NCI-H524 (cell line): ENCODE data around the gene SLC35E2B.
"Not testable (repeated sequence)": the region's sequence is repeated elsewhere in the genome, so short reads cannot be mapped to it uniquely, and the experiment has no call there.

Experiments
- DNase-seq, 2 experiments: peaks; one replicate each; lab custom pipeline; 2025; lab: John Stamatoyannopoulos, UW

The SLC35E2B gene

GRCh38 chr1:1639368-1639767 is 53.2 kb downstream of the SLC35E2B start:
- DNase-seq = not testable (repeated sequence)

DNA sequence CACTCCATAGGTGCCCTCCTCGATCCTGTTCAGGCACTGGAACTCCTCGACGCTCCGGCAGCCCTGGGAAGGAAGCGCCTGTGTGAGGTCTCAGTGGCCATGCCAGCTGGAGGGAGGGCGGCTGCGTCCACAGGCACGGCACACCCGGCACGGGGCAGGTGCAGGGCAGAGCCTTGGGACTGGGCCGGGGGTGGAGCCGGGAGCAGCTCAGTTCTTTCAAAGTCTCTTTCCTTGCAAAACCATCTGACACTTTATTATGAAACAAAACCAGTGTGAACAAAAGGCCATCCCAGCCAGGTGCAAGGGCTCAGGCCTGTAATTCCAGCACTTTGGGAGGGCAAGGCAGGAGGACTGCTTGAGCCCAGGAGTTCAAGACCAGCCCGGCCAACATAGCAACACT is 54.1 kb downstream of the SLC35E2B start:
- not testable (repeated sequence) for DNase-seq

- not testable (repeated sequence) for DNase-seq
Observed at GRCh38 chr1:1637479-1637875, 55.1 kb downstream of the SLC35E2B start.

DNA sequence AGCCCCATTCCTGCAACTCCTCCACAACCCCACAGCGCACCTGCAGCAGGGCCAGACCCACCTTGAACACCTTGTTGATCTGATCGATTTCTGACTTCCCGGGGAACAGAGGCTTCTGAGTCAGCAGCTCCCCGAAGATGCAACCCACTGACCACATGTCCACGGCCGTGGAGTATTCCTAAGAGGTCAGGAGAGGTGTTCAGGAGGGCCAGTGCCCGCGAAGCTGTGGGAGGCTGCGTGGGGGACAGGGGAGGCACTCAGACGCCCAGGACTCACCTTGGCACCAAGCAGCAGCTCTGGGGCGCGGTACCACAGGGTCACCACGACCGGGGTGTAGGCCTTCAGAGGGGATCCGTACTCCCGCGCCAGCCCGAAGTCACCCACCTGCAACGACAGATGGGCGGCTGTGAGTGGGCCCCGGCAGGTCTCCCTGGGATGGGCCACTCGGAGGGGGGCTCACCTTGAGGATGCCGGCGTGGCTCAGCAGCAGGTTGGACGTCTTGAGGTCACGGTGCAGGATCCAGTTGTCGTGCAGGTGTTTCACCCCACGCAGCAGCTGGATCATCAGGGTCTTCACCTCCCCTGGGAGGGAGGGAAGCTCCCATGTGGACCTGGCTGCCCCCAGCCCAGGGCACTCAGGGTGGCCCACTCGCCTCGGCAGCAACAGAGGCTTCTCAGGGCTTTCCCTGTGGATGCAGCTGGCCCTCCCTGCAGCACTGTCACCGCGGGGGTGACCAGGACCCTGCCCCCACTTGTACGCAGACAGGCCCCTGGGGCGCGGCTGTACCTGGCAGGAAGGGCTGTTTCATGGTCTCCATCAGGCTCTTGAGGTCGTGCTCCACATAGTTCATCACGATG is 55.7 kb downstream of the SLC35E2B start:
- not testable (repeated sequence) for DNase-seq

GRCh38 chr1:1634613-1635012 is 58.0 kb downstream of the SLC35E2B start:
- not testable (repeated sequence) for DNase-seq

GRCh38 chr1:1633409-1633808 is 59.2 kb downstream of the SLC35E2B start:
- DNase-seq = not testable (repeated sequence)

DNA sequence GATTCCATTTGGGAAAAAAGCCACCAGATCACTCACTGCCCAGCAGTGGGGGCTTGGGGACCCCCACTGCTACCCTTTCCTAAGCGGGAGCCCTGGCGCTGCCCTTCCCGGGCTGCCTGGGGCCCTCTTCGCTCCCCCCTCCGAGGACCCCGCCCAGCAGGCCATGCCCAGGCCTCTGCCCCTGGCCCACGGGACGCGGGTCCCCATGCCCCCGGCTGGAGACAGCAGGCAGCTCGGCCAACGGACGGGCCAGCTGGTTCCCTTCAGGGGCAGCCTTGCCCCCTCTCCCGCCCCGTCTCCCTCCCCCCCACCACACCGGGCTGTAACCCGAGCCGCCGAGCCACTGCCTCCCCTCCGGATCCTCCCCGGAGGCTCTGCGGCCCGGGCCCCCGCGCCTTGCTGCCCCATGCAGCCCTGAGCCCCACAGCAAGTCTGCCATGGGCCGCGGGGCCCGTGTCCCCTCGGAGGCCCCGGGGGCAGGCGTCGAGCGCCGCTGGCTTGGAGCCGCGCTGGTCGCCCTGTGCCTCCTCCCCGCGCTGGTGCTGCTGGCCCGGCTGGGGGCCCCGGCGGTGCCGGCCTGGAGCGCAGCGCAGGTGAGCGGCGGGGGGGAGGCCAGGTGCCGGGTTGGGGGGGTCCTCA is 60.7 kb downstream of the SLC35E2B start, which contains the start of gene MMP23B:
Gene MMP23B, plus strand, starts transcription at position 392 of the 639 bp plus-strand sequence. Its CDS starts 46 bp downstream, at position 438.
- peak in 1 of 2 experiments; percentile 30 for DNase-seq

GRCh38 chr1:1630965-1631781 is 61.4 kb downstream of the SLC35E2B start:
- DNase-seq = no peak

DNA sequence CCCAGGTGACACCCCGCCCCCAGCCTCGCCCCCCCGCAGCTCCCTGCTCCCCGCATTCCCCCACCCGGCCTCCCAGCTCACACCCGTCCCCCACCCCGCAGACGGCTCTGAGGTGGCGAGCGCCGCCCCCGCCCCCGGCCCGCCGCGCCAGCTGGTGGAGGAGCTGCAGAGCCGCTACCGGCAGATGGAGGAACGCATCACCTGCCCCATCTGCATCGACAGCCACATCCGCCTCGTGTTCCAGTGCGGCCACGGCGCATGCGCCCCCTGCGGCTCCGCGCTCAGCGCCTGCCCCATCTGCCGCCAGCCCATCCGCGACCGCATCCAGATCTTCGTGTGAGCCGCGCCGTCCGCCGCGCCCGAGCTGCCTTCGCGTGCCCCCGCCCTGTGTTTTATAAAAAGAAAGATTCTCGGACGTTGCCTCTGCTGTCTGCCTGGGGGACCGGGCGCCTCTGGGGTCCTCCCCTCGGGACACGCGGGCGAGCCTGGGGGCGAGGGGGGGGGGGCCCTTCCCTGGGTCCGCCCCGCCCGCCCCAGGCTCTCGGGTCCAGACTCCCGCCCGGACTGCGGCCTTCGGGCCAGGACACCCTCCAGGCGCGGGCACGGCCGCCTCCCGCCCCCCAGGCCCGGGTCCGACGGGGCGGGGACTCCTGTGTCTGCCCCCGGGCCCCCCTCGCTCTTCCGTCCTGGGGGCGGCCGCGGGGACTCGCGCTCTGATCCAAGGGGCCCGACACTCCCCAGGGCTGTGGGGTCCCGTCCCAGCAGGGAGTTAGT is 62.2 kb downstream of the SLC35E2B start:
- peak; percentile 80 to 93 for DNase-seq

- DNase-seq = no peak
Observed at GRCh38 chr1:1629430-1630190, 63.0 kb downstream of the SLC35E2B start.

DNA sequence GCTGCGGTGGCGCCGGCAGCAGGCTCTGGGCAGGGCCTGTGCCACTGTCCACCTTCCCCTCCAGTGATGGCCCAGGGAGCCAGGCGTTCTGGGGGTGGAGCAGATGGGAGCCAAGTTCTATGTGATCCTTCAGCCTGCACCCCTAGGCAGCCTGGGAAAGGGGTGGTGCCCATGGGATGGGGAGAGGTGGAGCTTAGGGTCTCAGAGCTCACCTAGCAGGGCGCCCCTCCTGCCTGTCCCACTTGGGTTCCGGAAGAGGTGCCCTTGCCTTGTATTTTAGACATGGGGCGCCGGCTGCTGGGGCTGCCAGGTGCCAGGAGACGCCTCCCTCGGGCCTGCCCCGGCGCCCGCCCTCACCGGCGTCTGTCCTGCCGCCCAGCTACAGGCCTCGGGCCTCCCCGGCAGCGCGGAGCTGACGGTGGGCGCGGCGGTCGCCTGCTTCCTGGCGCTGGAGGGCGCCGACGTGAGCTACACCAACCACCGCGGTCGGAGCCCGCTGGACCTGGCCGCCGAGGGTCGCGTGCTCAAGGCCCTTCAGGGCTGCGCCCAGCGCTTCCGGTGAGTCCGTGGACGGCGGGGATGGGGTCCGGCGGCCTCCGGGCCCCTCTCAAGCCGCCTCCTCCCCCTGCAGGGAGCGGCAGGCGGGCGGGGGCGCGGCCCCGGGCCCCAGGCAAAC is 63.7 kb downstream of the SLC35E2B start:
- no peak for DNase-seq

- no peak for DNase-seq
Observed at GRCh38 chr1:1627829-1628753, 64.5 kb downstream of the SLC35E2B start.

DNA sequence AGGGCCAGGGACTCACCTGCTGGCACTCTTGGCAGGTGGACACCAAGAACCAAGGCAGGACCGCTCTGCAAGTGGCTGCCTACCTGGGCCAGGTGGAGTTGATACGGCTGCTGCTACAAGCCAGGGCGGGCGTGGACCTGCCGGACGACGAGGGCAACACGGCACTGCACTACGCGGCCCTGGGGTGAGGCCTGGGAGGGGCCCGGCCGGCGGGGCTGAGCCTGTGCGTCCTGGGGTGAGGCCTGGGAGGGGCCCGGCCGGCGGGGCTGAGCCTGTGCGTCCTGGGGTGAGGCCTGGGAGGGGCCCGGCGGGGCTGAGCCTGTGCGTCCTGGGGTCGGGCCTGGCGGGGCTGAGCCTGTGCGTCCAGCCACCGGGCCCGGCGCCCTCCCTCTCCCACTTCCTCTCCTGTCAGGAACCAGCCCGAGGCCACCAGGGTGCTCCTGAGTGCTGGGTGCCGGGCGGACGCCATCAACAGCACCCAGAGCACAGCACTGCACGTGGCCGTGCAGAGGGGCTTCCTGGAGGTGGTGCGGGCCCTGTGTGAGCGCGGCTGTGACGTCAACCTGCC is 65.2 kb downstream of the SLC35E2B start:
- no peak for DNase-seq

DNA sequence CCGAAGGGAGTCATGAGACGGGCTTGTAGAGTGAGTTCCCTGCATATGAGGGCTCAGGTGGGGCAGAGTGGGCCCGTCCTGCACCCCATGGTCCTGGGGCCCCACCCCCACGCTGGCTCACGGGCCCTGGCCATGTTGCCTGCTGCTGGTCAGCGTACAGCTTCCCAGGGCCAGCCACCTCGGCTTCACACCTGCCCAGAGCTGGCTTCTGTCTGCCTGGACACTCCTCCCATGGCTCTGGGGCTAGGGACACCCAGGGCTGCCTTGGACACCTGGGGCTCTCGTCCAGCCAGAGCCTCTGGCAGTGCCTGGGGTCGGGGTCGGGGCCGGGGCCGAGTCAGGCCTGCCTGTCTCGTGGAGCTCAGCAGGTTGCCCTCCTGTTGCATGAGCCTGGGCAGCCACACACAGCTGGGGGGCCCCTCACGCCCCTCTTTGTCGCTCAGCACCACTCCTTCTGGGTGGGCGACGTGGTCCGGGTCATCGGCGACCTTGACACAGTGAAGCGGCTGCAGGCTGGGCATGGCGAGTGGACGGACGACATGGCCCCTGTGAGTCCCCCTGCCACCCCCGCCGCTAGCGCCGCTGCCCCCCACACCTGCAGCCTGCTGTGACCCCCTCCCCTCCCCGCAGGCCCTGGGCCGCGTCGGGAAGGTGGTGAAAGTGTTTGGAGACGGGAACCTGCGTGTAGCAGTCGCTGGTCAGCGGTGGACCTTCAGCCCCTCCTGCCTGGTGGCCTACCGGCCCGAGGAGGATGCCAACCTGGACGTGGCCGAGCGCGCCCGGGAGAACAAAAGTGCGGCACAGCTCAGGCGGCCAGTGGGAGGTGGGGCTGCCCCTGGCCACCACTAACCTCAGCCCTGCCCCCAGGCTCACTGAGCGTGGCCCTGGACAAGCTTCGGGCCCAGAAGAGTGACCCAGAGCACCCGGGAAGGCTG is 66.1 kb downstream of the SLC35E2B start:
- DNase-seq = no peak

- DNase-seq = no peak
Observed at GRCh38 chr1:1625824-1626206, 66.8 kb downstream of the SLC35E2B start.

GRCh38 chr1:1625404-1625775 is 67.2 kb downstream of the SLC35E2B start:
- DNase-seq = no peak
